Vagina (tissue), 2 donors: ENCODE data around the gene SMAP1.

Experiments
- POLR2A ChIP-seq, 2 donors: fragments of 450-650 bp; IDR thresholded peaks; one replicate each; pipeline ENCODE4 v1.6.1; 2017; ENCODE audit warnings: antibody characterized with exemption in 2 of 2, mild to moderate bottlenecking in 2 of 2, moderate library complexity in 2 of 2
- TF ChIP-seq, protein P1 (sequence below), 3 experiments: fragments of 450-650 bp in 2 of 3; fragments of 200-600 bp in 1 of 3; sonication (generic) in 1 of 3; IDR thresholded peaks; one replicate each; pipeline ENCODE4 v1.5.1; 2017 to 2019; ENCODE audit warnings: antibody characterized with exemption in 3 of 3, mild to moderate bottlenecking in 2 of 3, moderate library complexity in 2 of 3

DNA sequence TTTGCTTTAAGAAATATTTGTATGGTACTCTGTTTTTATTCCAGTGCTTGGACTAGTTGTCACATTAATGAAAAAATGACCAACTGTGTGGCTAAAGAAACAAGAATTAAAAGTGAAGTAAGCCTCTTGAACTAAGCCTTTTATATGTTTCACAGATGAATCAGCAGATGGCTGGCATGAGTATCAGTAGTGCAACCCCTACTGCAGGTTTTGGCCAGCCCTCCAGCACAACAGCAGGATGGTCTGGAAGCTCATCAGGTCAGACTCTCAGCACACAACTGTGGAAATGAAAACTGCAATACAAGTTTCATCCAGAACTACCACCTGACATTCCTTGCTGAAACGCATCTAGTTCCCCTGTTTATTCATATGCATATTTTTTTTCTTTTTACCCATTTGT lies 192.4 kb downstream of the SMAP1 start:
- TF ChIP-seq, protein P1, sequence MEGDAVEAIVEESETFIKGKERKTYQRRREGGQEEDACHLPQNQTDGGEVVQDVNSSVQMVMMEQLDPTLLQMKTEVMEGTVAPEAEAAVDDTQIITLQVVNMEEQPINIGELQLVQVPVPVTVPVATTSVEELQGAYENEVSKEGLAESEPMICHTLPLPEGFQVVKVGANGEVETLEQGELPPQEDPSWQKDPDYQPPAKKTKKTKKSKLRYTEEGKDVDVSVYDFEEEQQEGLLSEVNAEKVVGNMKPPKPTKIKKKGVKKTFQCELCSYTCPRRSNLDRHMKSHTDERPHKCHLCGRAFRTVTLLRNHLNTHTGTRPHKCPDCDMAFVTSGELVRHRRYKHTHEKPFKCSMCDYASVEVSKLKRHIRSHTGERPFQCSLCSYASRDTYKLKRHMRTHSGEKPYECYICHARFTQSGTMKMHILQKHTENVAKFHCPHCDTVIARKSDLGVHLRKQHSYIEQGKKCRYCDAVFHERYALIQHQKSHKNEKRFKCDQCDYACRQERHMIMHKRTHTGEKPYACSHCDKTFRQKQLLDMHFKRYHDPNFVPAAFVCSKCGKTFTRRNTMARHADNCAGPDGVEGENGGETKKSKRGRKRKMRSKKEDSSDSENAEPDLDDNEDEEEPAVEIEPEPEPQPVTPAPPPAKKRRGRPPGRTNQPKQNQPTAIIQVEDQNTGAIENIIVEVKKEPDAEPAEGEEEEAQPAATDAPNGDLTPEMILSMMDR (IDR thresholded peaks at IDR 0.05), result no peak
- TF ChIP-seq POLR2A (IDR thresholded peaks at IDR 0.05), result no peak
